Fibroblast of lung (primary cell): ENCODE data around the gene FKBP10. TPM values are rescaled to one million over a fixed set of nuclear protein-coding genes. Genes with fewer than 3 reads are reported as not detected.

Experiments used
- DNase-seq, 2 donors: peaks; one replicate each; pipeline versions ENCODE4 v3.0.0 to v3.0.0-alpha.2; 2010; ENCODE audit warnings: low read depth in 2 of 2
- H2AFZ ChIP-seq: 2 replicates; pipeline ENCODE4 v1.5.1; 2012; ENCODE audit warnings: low read length, control low read depth, inconsistent platforms
- H3K27ac ChIP-seq: 2 replicates; pipeline ENCODE4 v1.5.1; 2011; ENCODE audit warnings: low read length, control low read depth; ENCODE audit not compliant: insufficient read depth
- H3K27me3 ChIP-seq: 2 replicates; pipeline ENCODE4 v1.5.1; 2011; ENCODE audit warnings: mild to moderate bottlenecking, low read length; ENCODE audit not compliant: control insufficient read depth, insufficient read depth
- H3K36me3 ChIP-seq: 2 replicates; pipeline ENCODE4 v1.5.1; 2011; ENCODE audit warnings: low read length; ENCODE audit not compliant: control insufficient read depth, insufficient read depth
- H3K4me1 ChIP-seq: 2 replicates; pipeline ENCODE4 v1.5.1; 2011; ENCODE audit warnings: low read length; ENCODE audit not compliant: control insufficient read depth, insufficient read depth; ENCODE audit errors: extremely low read depth
- H3K4me2 ChIP-seq: 2 replicates; pipeline ENCODE4 v1.5.1; 2011; ENCODE audit warnings: low read length, control low read depth; ENCODE audit not compliant: insufficient read depth; ENCODE audit errors: extremely low read depth
- H3K4me3 ChIP-seq, 4 experiments: fragments of 200-600 bp in 1 of 4; sonication (generic) in 1 of 4; replicated peaks in 1 of 4; 2 replicates each; pipeline ENCODE4 v1.5.1; 2011 to 2016; ENCODE audit warnings: low read length in 4 of 4, low read depth in 3 of 4, mild to moderate bottlenecking in 3 of 4, control low read depth in 2 of 4, inconsistent platforms in 1 of 4, mixed read lengths in 1 of 4; ENCODE audit not compliant: insufficient read depth in 1 of 4; ENCODE audit errors: control extremely low read depth in 1 of 4
- H3K79me2 ChIP-seq: 2 replicates; pipeline ENCODE4 v1.5.1; 2012; ENCODE audit warnings: mild to moderate bottlenecking, low read length, inconsistent platforms; ENCODE audit not compliant: control insufficient read depth, insufficient read depth
- H3K9ac ChIP-seq: 2 replicates; pipeline ENCODE4 v1.5.1; 2011; ENCODE audit warnings: mild to moderate bottlenecking, low read length, control low read depth; ENCODE audit not compliant: insufficient read depth
- H3K9me3 ChIP-seq: 2 replicates; pipeline ENCODE4 v1.5.1; 2012; ENCODE audit warnings: low read depth, low read length; ENCODE audit not compliant: control insufficient read depth, insufficient read depth
- H4K20me1 ChIP-seq: 2 replicates; pipeline ENCODE4 v1.5.1; 2011; ENCODE audit warnings: low read length; ENCODE audit not compliant: control insufficient read depth, insufficient read depth; ENCODE audit errors: extremely low read depth
- CTCF ChIP-seq, 2 donors: IDR thresholded peaks in 1 of 2; conservative IDR thresholded peaks in 1 of 2; 1 replicate in 1 of 2; 2 replicates in 1 of 2; pipeline ENCODE4 v1.5.1; 2011 to 2012; ENCODE audit warnings: low read length in 2 of 2, control low read depth in 1 of 2, inconsistent platforms in 1 of 2, low read depth in 1 of 2, mild to moderate bottlenecking in 1 of 2
- EZH2 ChIP-seq: IDR thresholded peaks from 2 replicates; pipeline ENCODE4 v1.5.1; 2012; ENCODE audit warnings: low read length, control low read depth, mild to moderate bottlenecking; ENCODE audit errors: missing control alignments
- polyA plus RNA-seq, 2 donors: library from polyadenylated mRNA; depleted of rRNA in 1 of 2; stranded (reverse) in 1 of 2; unstranded in 1 of 2; fragments of >200 nt; gene quantifications; 2 replicates each; pipeline ENCODE4 v1.2.1, GENCODE V29; 2011 to 2012; ENCODE audit warnings: missing spikeins in 1 of 2
- total RNA-seq: library from RNA; depleted of rRNA; stranded (reverse); fragments of >200 nt; gene quantifications from 2 replicates; pipeline ENCODE4 v1.2.1, GENCODE V29; 2014

FKBP10 gene
- total and polyA plus RNA-seq, 2 donors (not counting 1 experiment from before 2014, with no cell fraction given), result 182 to 242 TPM

GRCh38 chr17:41810659-41811548 is 1.9 kb upstream of the FKBP10 start:
- Histone ChIP-seq H3K27ac (peak overlapping the region; percentile 43), H2AFZ (peak overlapping the region; percentile 70), H3K9ac (peak overlapping the region; percentile 69), H3K4me1 (peaks cover 14% of the 10 kb centered on the region), H3K27me3 (no peaks in the 10 kb centered on the region), H3K4me3 (peak overlapping the region; percentile 60 to 99 (median 94)), H3K36me3 (peaks cover 8% of the 10 kb centered on the region), H3K9me3 (no peaks in the 10 kb centered on the region), H3K79me2 (peaks cover 38% of the 10 kb centered on the region), H3K4me2 (peak overlapping the region; percentile 98), H4K20me1 (no peaks in the 10 kb centered on the region)
- no peak for TF ChIP-seq EZH2
- no peak for TF ChIP-seq CTCF (conservative IDR thresholded peaks at IDR 0.05 in 1 of 2, IDR thresholded peaks at IDR 0.05 in 1 of 2; ENCODE audit: low read depth in 1 of 2, low read length in 2 of 2)
- no peak for DNase-seq

GRCh38 chr17:41811549-41812380 is 1.0 kb upstream of the FKBP10 start, which contains the start of gene P3H4:
TSS of gene P3H4 (minus strand) at chr17:41811949. CDS start at chr17:41811915, 34 bp downstream.
- DNase-seq, result peak; percentile 80 to 81
- peak within 1 kb of the TSS; percentile 89 to 99 (median 94) for H3K4me3 ChIP-seq
- H3K27ac ChIP-seq, result peak within 1 kb of the TSS; percentile 77
- no peaks in the 10 kb centered on the region for H3K27me3 ChIP-seq
- H3K4me1 ChIP-seq, result peaks cover 14% of the 10 kb centered on the region
- TF ChIP-seq EZH2 (no peak), CTCF (conservative IDR thresholded peaks at IDR 0.05 in 1 of 2, IDR thresholded peaks at IDR 0.05 in 1 of 2; ENCODE audit: low read depth in 1 of 2, low read length in 2 of 2) (peak; percentile 49 to 58)
- H3K9ac ChIP-seq, result peak within 1 kb of the TSS; percentile 71
- peak within 1 kb of the TSS; percentile 98 for H2AFZ ChIP-seq
- peaks cover 43% of the 10 kb centered on the region for H3K79me2 ChIP-seq
- H3K4me2 ChIP-seq, result peak within 1 kb of the TSS; percentile 98
- peaks cover 8% of the 10 kb centered on the region for H3K36me3 ChIP-seq
- no peaks in the 10 kb centered on the region for H3K9me3 ChIP-seq
- H4K20me1 ChIP-seq, result no peaks in the 10 kb centered on the region
